ENCODE measurements around the gene SNX25. TPM values are rescaled to one million over a fixed set of nuclear protein-coding genes. Genes with fewer than 3 reads are reported as not detected.

SNX25 gene
- polyA plus RNA-seq, 1 experiment = 12.6 TPM

GRCh38 chr4:185387957-185388356, 178.6 kb downstream of the SNX25 start:
- TF ChIP-seq CTCF (IDR thresholded peaks at IDR 0.05; ENCODE audit: low read depth, low read length) = no peak
- POLR2A ChIA-PET = interaction anchor here (0.6 kb wide), 1 partner anchor 103 kb away, joined by 3 read pairs; no protein-coding TSS in a partner anchor

GRCh38 chr4:185390941-185391340, 181.5 kb downstream of the SNX25 start:
- POLR2A ChIA-PET = no interaction called here
- H3K27me3 ChIP-seq (ENCODE audit: control insufficient read depth, insufficient read depth, low read length) = no peaks in the 10 kb centered on the region
- CTCF ChIA-PET = no interaction called here
- no peak overlapping the region for H3K4me3 ChIP-seq (ENCODE audit: low read depth, low read length)
- no peak for DNase-seq (ENCODE audit: low read depth, low spot score)
- no peak overlapping the region for H3K27ac ChIP-seq (ENCODE audit: low read depth, low read length)
- TF ChIP-seq CTCF (IDR thresholded peaks at IDR 0.05; ENCODE audit: low read depth, low read length) = no peak
- H3K9me3 ChIP-seq (ENCODE audit: control insufficient read depth, insufficient read depth, low read length) = no peaks in the 10 kb centered on the region

More at GRCh38 chr4:185387957-185388356, 178.6 kb downstream of the SNX25 start:
- no peaks in the 10 kb centered on the region; the same call in 1 of the 2 replicates for H3K9me3 ChIP-seq (ENCODE audit: control insufficient read depth, insufficient read depth, low read length)
- H3K4me3 ChIP-seq (ENCODE audit: low read depth, low read length) = no peak overlapping the region
- no peak for DNase-seq (ENCODE audit: low read depth, low spot score)
- no peak overlapping the region for H3K27ac ChIP-seq (ENCODE audit: low read depth, low read length)
- CTCF ChIA-PET = no interaction called here
- H3K27me3 ChIP-seq (ENCODE audit: control insufficient read depth, insufficient read depth, low read length) = no peaks in the 10 kb centered on the region

- ChIA-PET POLR2A (no interaction called here), CTCF (no interaction called here)
- no peak for TF ChIP-seq CTCF (IDR thresholded peaks at IDR 0.05; ENCODE audit: low read depth, low read length)
- H3K27ac ChIP-seq (ENCODE audit: low read depth, low read length) = no peak overlapping the region
- no peaks in the 10 kb centered on the region for H3K27me3 ChIP-seq (ENCODE audit: control insufficient read depth, insufficient read depth, low read length)
- no peak overlapping the region for H3K4me3 ChIP-seq (ENCODE audit: low read depth, low read length)
- DNase-seq (ENCODE audit: low read depth, low spot score) = no peak
- H3K9me3 ChIP-seq (ENCODE audit: control insufficient read depth, insufficient read depth, low read length) = no peaks in the 10 kb centered on the region
These were observed 182.8 kb downstream of the SNX25 start for GRCh38 chr4:185392156-185392555.

GRCh38 chr4:185394568-185395237, 185.3 kb downstream of the SNX25 start:
- no peak for TF ChIP-seq CTCF (IDR thresholded peaks at IDR 0.05; ENCODE audit: low read depth, low read length)
- Histone ChIP-seq H3K4me3 (ENCODE audit: low read depth, low read length) (peak overlapping the region; percentile 72; the same call in 1 of the 2 replicates), H3K27ac (ENCODE audit: low read depth, low read length) (no peak overlapping the region), H3K27me3 (ENCODE audit: control insufficient read depth, insufficient read depth, low read length) (no peaks in the 10 kb centered on the region), H3K9me3 (ENCODE audit: control insufficient read depth, insufficient read depth, low read length) (no peaks in the 10 kb centered on the region)
- POLR2A ChIA-PET = no interaction called here
- CTCF ChIA-PET = interaction anchor here (0.5 to 0.9 kb wide), 5 partner anchors 209 to 605 kb away, joined by 3 to 6 read pairs (median 4); no protein-coding TSS in a partner anchor
- DNase-seq (ENCODE audit: low read depth, low spot score) = no peak

GRCh38 chr4:185395238-185395955, 186.0 kb downstream of the SNX25 start, which contains the start of gene LRP2BP:
LRP2BP (minus strand) TSS chr4:185395924; CDS start chr4:185378186, 17,738 bp downstream.
- H3K27ac ChIP-seq (ENCODE audit: low read depth, low read length) = peak within 1 kb of the TSS; percentile 93
- peak within 1 kb of the TSS; percentile 73 for H3K4me3 ChIP-seq (ENCODE audit: low read depth, low read length)
- DNase-seq (ENCODE audit: low read depth, low spot score) = no peak
- no peaks in the 10 kb centered on the region for H3K27me3 ChIP-seq (ENCODE audit: control insufficient read depth, insufficient read depth, low read length)
- ChIA-PET POLR2A (interaction anchor here (3.0 kb wide), 1 partner anchor 30 kb away, joined by 15 read pairs; the partner anchor contains the start of gene UFSP2), CTCF (interaction anchor here (0.5 to 2.2 kb wide), 7 partner anchors 203 to 643 kb away, joined by 3 to 8 read pairs (median 4); no protein-coding TSS in a partner anchor)
- TF ChIP-seq CTCF (IDR thresholded peaks at IDR 0.05; ENCODE audit: low read depth, low read length) = no peak
- no peaks in the 10 kb centered on the region for H3K9me3 ChIP-seq (ENCODE audit: control insufficient read depth, insufficient read depth, low read length)
